ENCODE measurements around the gene ATP6V0A4.
"Not testable (repeated sequence)": the region's sequence is repeated elsewhere in the genome, so short reads cannot be mapped to it uniquely, and the experiment has no call there.

ATP6V0A4 gene

DNA sequence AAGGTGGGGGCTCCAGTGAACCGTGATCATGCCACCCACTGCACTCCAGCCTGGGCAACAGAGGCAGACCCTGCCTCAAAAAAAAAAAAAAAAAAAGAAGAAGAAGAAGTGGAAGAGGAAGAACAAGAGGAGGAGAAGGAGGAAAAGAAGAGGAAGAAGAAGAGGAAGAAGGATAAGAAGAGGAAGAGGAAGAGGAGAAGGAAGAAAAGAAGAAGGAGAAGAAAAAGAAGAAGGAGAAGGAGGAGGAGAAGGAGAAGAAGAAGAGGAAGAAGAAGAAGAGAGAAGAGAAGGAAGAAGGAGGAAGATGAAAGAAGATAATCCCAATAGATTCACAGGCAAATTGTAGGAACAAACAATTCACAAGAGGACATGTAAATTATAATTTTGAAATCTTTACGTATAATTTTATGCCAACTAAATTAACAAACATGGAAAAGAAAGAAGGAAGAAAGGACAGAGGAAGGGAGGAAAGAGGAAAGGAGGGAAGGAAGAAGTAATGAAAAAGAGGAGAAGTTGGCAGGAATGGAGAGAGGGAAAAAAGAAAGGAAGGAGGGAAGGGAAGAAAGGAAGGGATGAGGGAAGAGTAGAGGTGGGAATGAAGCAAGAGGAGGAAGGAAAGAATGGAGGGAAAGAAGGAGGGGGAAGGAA is 100.3 kb downstream of the ATP6V0A4 start:
- no peak for DNase-seq

DNA sequence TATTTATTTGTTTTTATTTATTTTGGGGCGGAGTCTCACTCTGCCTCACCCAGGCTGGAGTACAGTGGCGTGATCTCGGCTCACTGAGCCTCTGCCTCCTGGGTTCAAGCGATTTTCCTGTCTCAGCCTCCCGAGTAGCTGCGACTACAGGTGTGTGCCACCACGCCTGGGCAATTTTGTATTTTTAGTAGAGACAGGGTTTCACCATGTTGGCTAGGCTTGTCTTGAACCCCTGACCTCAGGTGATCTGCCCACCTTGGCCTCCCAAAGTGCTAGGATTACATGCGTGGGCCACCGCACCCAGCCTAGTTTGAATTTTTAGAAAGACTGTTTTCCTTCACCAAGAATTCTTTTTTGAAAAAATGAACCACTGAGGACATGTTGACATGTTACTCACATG is 102.2 kb downstream of the ATP6V0A4 start:
- not testable (repeated sequence) for DNase-seq

- DNase-seq: no peak
Measured at GRCh38 chr7:138695106-138695505, 102.9 kb downstream of the ATP6V0A4 start.

DNA sequence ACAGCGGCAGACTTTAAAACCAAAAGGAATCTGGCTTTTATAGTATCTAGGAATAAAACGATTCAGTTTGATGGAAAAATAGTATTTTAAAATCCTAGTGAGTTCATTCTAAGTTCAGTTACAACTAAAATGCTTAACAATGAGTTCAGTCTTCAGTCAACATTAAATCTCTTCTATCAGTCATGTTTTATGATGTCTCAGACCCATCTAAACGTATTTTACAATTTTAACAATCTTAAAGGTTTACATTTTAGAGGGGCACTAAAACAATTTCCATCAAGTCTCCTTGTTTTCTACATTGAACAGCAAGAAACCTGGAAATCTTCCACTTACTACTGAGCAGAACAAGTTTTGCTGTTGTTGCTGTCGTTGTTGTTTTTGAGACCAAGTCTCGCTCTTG is 106.8 kb downstream of the ATP6V0A4 start:
- no peak for DNase-seq

- DNase-seq: no peak
Measured at GRCh38 chr7:138690495-138690894, 107.5 kb downstream of the ATP6V0A4 start.

GRCh38 chr7:138688037-138688436 is 110.0 kb downstream of the ATP6V0A4 start:
- DNase-seq: not testable (repeated sequence)

GRCh38 chr7:138684340-138684739 is 113.7 kb downstream of the ATP6V0A4 start:
- no peak for DNase-seq

GRCh38 chr7:138679793-138680192 is 118.2 kb downstream of the ATP6V0A4 start:
- DNase-seq: no peak

- no peak for DNase-seq
Measured at GRCh38 chr7:138670594-138670993, 127.4 kb downstream of the ATP6V0A4 start.

DNA sequence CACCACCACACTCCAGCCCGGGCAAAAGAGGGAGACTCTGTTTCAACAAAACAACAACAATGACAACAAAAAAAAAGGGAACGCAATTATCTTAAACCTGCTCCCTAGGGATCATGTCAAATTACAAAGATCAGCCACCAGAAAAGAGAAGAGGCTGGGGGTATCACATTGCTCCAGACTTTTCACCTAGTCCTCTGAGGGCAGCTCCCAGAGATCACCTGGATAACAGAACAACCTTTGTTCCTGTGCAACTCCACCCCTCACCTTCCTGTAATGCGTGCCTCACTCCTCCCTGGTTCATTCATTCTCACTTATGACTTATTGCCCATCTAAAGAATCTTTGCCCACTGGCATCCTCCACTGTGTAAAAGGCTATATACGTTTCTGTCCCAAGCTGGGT is 128.6 kb downstream of the ATP6V0A4 start:
- DNase-seq: no peak

- no peak for DNase-seq
Measured at GRCh38 chr7:138668946-138669345, 129.1 kb downstream of the ATP6V0A4 start.

GRCh38 chr7:138668229-138668596 is 129.8 kb downstream of the ATP6V0A4 start:
- no peak for DNase-seq

DNA sequence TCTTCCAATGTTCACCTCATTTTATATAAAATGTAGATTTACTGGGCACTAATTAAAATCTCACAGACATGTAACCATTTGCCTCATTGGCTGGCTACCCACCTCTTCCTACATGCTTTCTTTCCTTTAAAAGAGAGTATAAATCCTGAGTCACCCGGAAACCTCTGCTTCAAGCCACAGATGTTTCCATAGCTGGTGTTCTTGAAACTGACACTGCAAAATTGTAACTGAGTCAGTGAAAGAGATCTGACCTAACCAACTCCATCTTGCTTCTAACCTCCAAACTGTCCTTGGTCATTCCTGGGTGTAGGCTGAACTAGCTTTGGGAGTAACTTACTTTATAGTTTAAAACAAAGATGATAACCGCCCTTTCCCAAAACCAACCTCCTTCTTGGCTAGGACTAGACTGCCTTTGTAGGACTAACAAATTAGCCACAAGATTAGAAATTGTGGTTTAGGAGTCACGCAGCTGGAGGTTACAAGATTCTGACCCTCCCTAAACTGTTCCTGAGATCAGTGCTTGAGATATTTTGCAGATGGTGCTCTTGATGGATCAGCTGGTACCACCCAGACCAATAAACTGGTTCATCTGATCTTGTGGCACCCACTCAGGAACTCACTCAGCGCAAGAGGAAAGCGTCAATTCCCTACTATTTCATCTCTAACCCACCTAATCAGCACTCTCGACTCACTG is 130.3 kb downstream of the ATP6V0A4 start:
- DNase-seq: no peak

- no peak for DNase-seq
Measured at GRCh38 chr7:138666385-138666784, 131.6 kb downstream of the ATP6V0A4 start.

DNA sequence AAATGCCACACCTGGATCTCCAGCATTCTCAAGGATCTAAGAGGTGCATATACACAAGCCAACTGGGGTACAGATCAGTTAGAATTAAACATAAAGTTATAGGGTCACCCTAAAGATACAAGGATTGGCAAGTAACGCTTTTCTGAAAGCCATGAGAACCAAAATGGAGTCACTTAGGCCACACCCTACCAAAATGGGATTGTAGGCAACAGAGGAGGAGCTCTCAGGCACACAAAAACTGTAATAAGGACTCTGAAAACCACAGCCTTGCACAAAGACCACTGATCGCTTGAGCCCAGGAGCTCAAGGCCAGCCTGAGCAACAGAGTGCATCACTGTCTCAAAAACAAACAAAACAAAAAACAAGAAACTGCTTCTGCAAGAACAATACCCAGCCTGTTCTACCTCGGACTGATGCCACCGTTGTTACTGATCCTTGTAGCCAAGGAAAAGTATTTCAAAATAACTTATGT is 132.3 kb downstream of the ATP6V0A4 start:
- no peak for DNase-seq

GRCh38 chr7:138665249-138665648 is 132.7 kb downstream of the ATP6V0A4 start:
- no peak for DNase-seq

GRCh38 chr7:138663725-138664710 is 134.0 kb downstream of the ATP6V0A4 start:
- no peak for DNase-seq

GRCh38 chr7:138662991-138663320 is 135.0 kb downstream of the ATP6V0A4 start:
- DNase-seq: no peak

- no peak for DNase-seq
Measured at GRCh38 chr7:138662076-138662990, 135.7 kb downstream of the ATP6V0A4 start.

GRCh38 chr7:138661069-138661635 is 136.8 kb downstream of the ATP6V0A4 start:
- no peak for DNase-seq

GRCh38 chr7:138658889-138659288 is 139.1 kb downstream of the ATP6V0A4 start:
- no peak for DNase-seq

DNA sequence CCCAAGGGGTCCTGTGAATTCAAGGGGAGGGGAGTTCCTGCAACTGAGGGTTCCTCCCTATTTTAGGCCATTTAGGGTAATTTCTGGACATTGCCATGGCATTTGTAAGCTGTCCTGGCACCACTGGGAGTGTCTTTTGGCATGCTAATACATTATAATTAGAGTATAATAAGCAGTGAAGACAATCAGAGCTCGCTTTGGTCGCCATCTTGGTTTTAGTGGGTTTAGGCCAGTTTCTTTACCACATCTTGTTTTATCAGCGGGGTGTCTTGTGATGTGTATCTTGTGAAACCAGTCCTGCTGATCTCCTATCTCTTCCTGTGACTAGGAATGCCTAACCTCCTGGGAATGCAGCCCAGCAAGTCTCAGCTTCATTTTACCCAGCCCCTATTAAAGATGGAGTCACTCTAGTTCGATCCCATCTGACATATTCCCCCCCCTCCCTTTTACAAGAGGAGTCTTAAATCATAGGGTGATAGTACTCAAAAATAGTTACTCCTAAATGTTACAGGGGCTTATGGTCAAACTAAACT is 140.1 kb downstream of the ATP6V0A4 start:
- no peak for DNase-seq
